GM23338 (cell line): ENCODE results near the gene TTC12. TPM values are rescaled to one million over a fixed set of nuclear protein-coding genes. Genes with fewer than 3 reads are reported as not detected.

Experiments
- ATAC-seq: fragments of 200-7000 bp; cut with Tn5 transposase; 3 replicates; pipeline ENCODE4 v1.9.1; 2020
- DNase-seq: peaks from one replicate; pipeline ENCODE4 v3.0.0-alpha.2; 2015; ENCODE audit warnings: low spot score
- H2AFZ ChIP-seq: fragments of 200-600 bp; sonication (generic); 2 replicates; pipeline ENCODE4 v1.8.0; 2016; ENCODE audit warnings: antibody characterized with exemption, mild to moderate bottlenecking, moderate library complexity
- H3F3A ChIP-seq: fragments of 200-600 bp; sonication (generic); replicated peaks from 2 replicates; pipeline ENCODE4 v1.8.0; 2017; ENCODE audit warnings: antibody characterized with exemption, mixed run types, low read depth
- H3K27ac ChIP-seq: fragments of 200-600 bp; sonication (generic); 2 replicates; pipeline ENCODE4 v1.6.1; 2016; ENCODE audit warnings: low read depth
- H3K27me3 ChIP-seq: fragments of 200-600 bp; sonication (generic); 2 replicates; pipeline ENCODE4 v1.8.0; 2016; ENCODE audit warnings: mild to moderate bottlenecking, mixed run types, moderate library complexity; ENCODE audit not compliant: insufficient read depth
- H3K36me3 ChIP-seq: fragments of 200-600 bp; sonication (generic); 2 replicates; pipeline ENCODE4 v1.8.0; 2016; ENCODE audit warnings: mild to moderate bottlenecking; ENCODE audit not compliant: insufficient read depth
- H3K4me1 ChIP-seq: fragments of 200-600 bp; sonication (generic); 2 replicates; pipeline ENCODE4 v1.8.0; 2016; ENCODE audit warnings: mild to moderate bottlenecking, moderate library complexity; ENCODE audit not compliant: insufficient read depth
- H3K4me2 ChIP-seq: fragments of 200-600 bp; sonication (generic); 2 replicates; pipeline ENCODE4 v1.7.1; 2017; ENCODE audit warnings: mixed run types
- H3K4me3 ChIP-seq: fragments of 200-600 bp; sonication (generic); 2 replicates; pipeline ENCODE4 v1.6.1; 2016; ENCODE audit warnings: mixed run types
- H3K79me2 ChIP-seq: fragments of 200-600 bp; sonication (generic); replicated peaks from 2 replicates; pipeline ENCODE4 v1.8.0; 2017; ENCODE audit warnings: mild to moderate bottlenecking; ENCODE audit not compliant: insufficient read depth
- H3K9me2 ChIP-seq: fragments of 200-600 bp; sonication (generic); 2 replicates; pipeline ENCODE4 v1.8.0; 2017; ENCODE audit not compliant: insufficient read depth
- H4K20me1 ChIP-seq: fragments of 200-600 bp; sonication (generic); replicated peaks from 2 replicates; pipeline ENCODE4 v1.8.0; 2017; ENCODE audit warnings: mild to moderate bottlenecking; ENCODE audit not compliant: insufficient read depth
- H3K27ac Mint-ChIP-seq: 2 replicates; pipeline ENCODE4 v1.8.0; 2020; ENCODE audit warnings: inconsistent platforms, mild to moderate bottlenecking, moderate library complexity, mixed read lengths
- H3K27me3 Mint-ChIP-seq: 3 replicates; pipeline ENCODE4 v1.8.0; 2022; ENCODE audit warnings: low read depth, mild to moderate bottlenecking, moderate library complexity, mixed read lengths, inconsistent platforms; ENCODE audit not compliant: insufficient read depth, poor library complexity
- H3K36me3 Mint-ChIP-seq: 3 replicates; pipeline ENCODE4 v1.8.0; 2021; ENCODE audit warnings: low read depth, mild to moderate bottlenecking, inconsistent platforms, moderate library complexity, mixed read lengths
- H3K4me1 Mint-ChIP-seq: 3 replicates; pipeline ENCODE4 v1.8.0; 2020; ENCODE audit warnings: mild to moderate bottlenecking, inconsistent platforms, mixed read lengths
- H3K4me3 Mint-ChIP-seq: 3 replicates; pipeline ENCODE4 v1.8.0; 2021; ENCODE audit warnings: moderate library complexity, mild to moderate bottlenecking, inconsistent platforms, mixed read lengths
- H3K9me3 Mint-ChIP-seq: 3 replicates; pipeline ENCODE4 v1.8.0; 2020; ENCODE audit warnings: moderate library complexity, mild to moderate bottlenecking, inconsistent platforms, mixed read lengths
- CREB1 ChIP-seq: fragments of 250-450 bp; sonication (Bioruptor Pico); IDR thresholded peaks from 2 replicates; pipeline ENCODE4 v1.5.0; 2020; ENCODE audit warnings: low read depth, mild to moderate bottlenecking, moderate library complexity
- EZH2 ChIP-seq: fragments of 200-600 bp; sonication (generic); IDR thresholded peaks from one replicate; pipeline ENCODE4 v1.8.0; 2017; ENCODE audit warnings: antibody characterized with exemption, mild to moderate bottlenecking, low read depth; ENCODE audit not compliant: unreplicated experiment
- EZH2phosphoT487 ChIP-seq: fragments of 200-600 bp; sonication (generic); IDR thresholded peaks from one replicate; pipeline ENCODE4 v1.8.1; 2018; ENCODE audit warnings: antibody characterized with exemption; ENCODE audit not compliant: unreplicated experiment
- JUNB ChIP-seq: IDR thresholded peaks from one replicate; pipeline ENCODE4 v1.6.1; 2016; ENCODE audit warnings: antibody characterized with exemption; ENCODE audit not compliant: unreplicated experiment
- NANOG ChIP-seq: IDR thresholded peaks from 2 replicates; pipeline ENCODE4 v1.6.1; 2016; ENCODE audit warnings: antibody characterized with exemption, borderline replicate concordance
- POLR2AphosphoS5 ChIP-seq: IDR thresholded peaks from 2 replicates; pipeline ENCODE4 v1.6.1; 2016; ENCODE audit warnings: antibody characterized with exemption, low read depth
- REST ChIP-seq: IDR thresholded peaks from one replicate; pipeline ENCODE4 v1.6.1; 2018; ENCODE audit warnings: antibody characterized with exemption; ENCODE audit not compliant: unreplicated experiment
- STAT1 ChIP-seq: IDR thresholded peaks from one replicate; pipeline ENCODE4 v1.6.1; 2016; ENCODE audit warnings: antibody characterized with exemption; ENCODE audit not compliant: unreplicated experiment
- ZNF114 ChIP-seq: fragments of 250-450 bp; sonication (Bioruptor Pico); IDR thresholded peaks from 2 replicates; pipeline ENCODE4 v1.5.0; 2020; ENCODE audit warnings: mild to moderate bottlenecking, moderate library complexity
- polyA plus RNA-seq: library from polyadenylated mRNA; unstranded; fragments of >200 nt; fragmentation: Nextera tagmentation; extraction: Ambion mirVana; gene quantifications from 2 replicates; pipeline ENCODE4 v1.2.1, GENCODE V29; 2016
- total RNA-seq: library from RNA; depleted of rRNA; stranded (reverse); fragments of >200 nt; shearing (Covaris generic); gene quantifications from 2 replicates; pipeline ENCODE4 v1.2.3, GENCODE V29; 2014
- TF ChIP-seq, protein P1 (sequence below), 2 experiments: fragments of 200-600 bp in 1 of 2; sonication (generic) in 1 of 2; conservative IDR thresholded peaks; 2 replicates each; pipeline versions ENCODE4 v1.5.1 to v1.6.1; 2016 to 2017; ENCODE audit warnings: antibody characterized with exemption in 2 of 2, low read depth in 2 of 2, mild to moderate bottlenecking in 2 of 2, moderate library complexity in 1 of 2
- TF ChIP-seq, protein P2 (sequence below): IDR thresholded peaks from 2 replicates; pipeline ENCODE4 v1.6.1; 2016; ENCODE audit warnings: antibody characterized with exemption

The TTC12 gene
- total and polyA plus RNA-seq, 2 experiments from 2014 or later = 3.4 to 12.5 TPM

DNA sequence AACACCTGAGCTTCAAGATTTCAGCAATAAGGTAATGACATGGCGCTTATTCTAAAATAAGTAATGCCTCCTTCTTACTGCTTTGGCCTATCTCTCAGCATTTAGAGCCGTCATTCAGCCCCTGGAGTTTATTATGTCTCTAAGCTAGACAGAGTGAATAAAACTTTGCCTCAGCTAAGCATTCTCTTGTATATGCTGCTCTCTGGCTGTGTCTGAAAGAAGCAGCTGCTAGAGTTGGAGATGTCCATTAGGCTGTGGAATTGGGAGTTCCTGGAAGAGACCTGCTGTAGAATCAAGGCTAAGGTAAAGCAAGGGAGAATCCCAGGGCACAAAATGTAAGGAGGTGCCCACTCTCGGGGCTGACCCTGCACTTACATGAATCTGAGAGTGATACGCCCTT is 35.5 kb upstream of the TTC12 start:
- H3K4me1 ChIP-seq = no peaks in the 10 kb centered on the region
- Mint-ChIP-seq H3K27me3 (peaks cover 3% of the 10 kb centered on the region), H3K9me3 (no peaks in the 10 kb centered on the region), H3K27ac (no peak overlapping the region), H3K4me3 (no peak overlapping the region), H3K4me1 (peaks cover 5% of the 10 kb centered on the region; the same call in 2 of the 3 replicates), H3K36me3 (no peaks in the 10 kb centered on the region)
- DNase-seq (no peak), ATAC-seq (no peak)
- no peak overlapping the region for H2AFZ ChIP-seq
- no peaks in the 10 kb centered on the region for H3K79me2 ChIP-seq
- TF ChIP-seq STAT1 (no peak), CREB1 (CRISPR knock-in tag) (no peak), EZH2 (no peak), REST (no peak)
- H3K4me3 ChIP-seq = no peak overlapping the region
- no peaks in the 10 kb centered on the region for H3F3A ChIP-seq
- H3K27ac ChIP-seq = no peak overlapping the region
- H3K4me2 ChIP-seq = no peak overlapping the region
- no peaks in the 10 kb centered on the region for H3K27me3 ChIP-seq
- H3K9me2 ChIP-seq = no peaks in the 10 kb centered on the region
- no peaks in the 10 kb centered on the region for H3K36me3 ChIP-seq
- no peaks in the 10 kb centered on the region for H4K20me1 ChIP-seq

GRCh38 chr11:113279591-113279990 is 34.8 kb upstream of the TTC12 start:
- Histone ChIP-seq H3K27ac (no peak overlapping the region), H3K79me2 (no peaks in the 10 kb centered on the region), H3K4me1 (no peaks in the 10 kb centered on the region), H3K27me3 (no peaks in the 10 kb centered on the region), H2AFZ (no peak overlapping the region), H3F3A (no peaks in the 10 kb centered on the region), H3K36me3 (no peaks in the 10 kb centered on the region), H3K4me2 (no peak overlapping the region), H3K9me2 (no peaks in the 10 kb centered on the region), H3K4me3 (no peak overlapping the region), H4K20me1 (no peaks in the 10 kb centered on the region)
- Mint-ChIP-seq H3K4me3 (no peak overlapping the region), H3K9me3 (no peaks in the 10 kb centered on the region), H3K4me1 (peaks cover 5% of the 10 kb centered on the region; the same call in 2 of the 3 replicates), H3K27ac (no peak overlapping the region), H3K36me3 (no peaks in the 10 kb centered on the region), H3K27me3 (peaks cover 3% of the 10 kb centered on the region)
- no peak for TF ChIP-seq POLR2AphosphoS5
- no peak for TF ChIP-seq JUNB
- no peak for TF ChIP-seq REST
- TF ChIP-seq NANOG = no peak
- TF ChIP-seq STAT1 = no peak
- TF ChIP-seq, protein P1, sequence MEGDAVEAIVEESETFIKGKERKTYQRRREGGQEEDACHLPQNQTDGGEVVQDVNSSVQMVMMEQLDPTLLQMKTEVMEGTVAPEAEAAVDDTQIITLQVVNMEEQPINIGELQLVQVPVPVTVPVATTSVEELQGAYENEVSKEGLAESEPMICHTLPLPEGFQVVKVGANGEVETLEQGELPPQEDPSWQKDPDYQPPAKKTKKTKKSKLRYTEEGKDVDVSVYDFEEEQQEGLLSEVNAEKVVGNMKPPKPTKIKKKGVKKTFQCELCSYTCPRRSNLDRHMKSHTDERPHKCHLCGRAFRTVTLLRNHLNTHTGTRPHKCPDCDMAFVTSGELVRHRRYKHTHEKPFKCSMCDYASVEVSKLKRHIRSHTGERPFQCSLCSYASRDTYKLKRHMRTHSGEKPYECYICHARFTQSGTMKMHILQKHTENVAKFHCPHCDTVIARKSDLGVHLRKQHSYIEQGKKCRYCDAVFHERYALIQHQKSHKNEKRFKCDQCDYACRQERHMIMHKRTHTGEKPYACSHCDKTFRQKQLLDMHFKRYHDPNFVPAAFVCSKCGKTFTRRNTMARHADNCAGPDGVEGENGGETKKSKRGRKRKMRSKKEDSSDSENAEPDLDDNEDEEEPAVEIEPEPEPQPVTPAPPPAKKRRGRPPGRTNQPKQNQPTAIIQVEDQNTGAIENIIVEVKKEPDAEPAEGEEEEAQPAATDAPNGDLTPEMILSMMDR (conservative IDR thresholded peaks at IDR 0.05; ENCODE audit: low read depth in 2 of 2) = no peak
- no peak for TF ChIP-seq EZH2
- no peak for TF ChIP-seq ZNF114
- TF ChIP-seq, protein P2, sequence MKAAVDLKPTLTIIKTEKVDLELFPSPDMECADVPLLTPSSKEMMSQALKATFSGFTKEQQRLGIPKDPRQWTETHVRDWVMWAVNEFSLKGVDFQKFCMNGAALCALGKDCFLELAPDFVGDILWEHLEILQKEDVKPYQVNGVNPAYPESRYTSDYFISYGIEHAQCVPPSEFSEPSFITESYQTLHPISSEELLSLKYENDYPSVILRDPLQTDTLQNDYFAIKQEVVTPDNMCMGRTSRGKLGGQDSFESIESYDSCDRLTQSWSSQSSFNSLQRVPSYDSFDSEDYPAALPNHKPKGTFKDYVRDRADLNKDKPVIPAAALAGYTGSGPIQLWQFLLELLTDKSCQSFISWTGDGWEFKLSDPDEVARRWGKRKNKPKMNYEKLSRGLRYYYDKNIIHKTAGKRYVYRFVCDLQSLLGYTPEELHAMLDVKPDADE = no peak
- TF ChIP-seq EZH2phosphoT487 = no peak
- DNase-seq = no peak
- ATAC-seq = no peak
